DOHH2 (cell line): ENCODE measurements around the gene STON2.
"Not testable (repeated sequence)": the region's sequence is repeated elsewhere in the genome, so short reads cannot be mapped to it uniquely, and the experiment has no call there.

Experiments used
- H3F3A ChIP-seq: fragments of 200-600 bp; sonication (generic), shearing (Covaris generic); 2 replicates; pipeline ENCODE4 v1.6.0; 2016; ENCODE audit warnings: antibody characterized with exemption, mild to moderate bottlenecking; ENCODE audit not compliant: control insufficient read depth, insufficient read depth
- H3K27ac ChIP-seq: fragments of 200-600 bp; sonication (generic); 2 replicates; pipeline ENCODE4 v1.5.1; 2014; ENCODE audit warnings: low read depth, mild to moderate bottlenecking, low read length, moderate library complexity
- H3K27me3 ChIP-seq: fragments of 200-600 bp; sonication (generic); 2 replicates; pipeline ENCODE4 v1.6.1; 2014; ENCODE audit warnings: mild to moderate bottlenecking, low read length, mixed read lengths; ENCODE audit not compliant: control insufficient read depth
- H3K36me3 ChIP-seq: fragments of 200-600 bp; sonication (generic); 2 replicates; pipeline ENCODE4 v1.6.1; 2014; ENCODE audit warnings: mild to moderate bottlenecking, low read length, moderate library complexity, mixed read lengths; ENCODE audit not compliant: control insufficient read depth
- H3K4me1 ChIP-seq: fragments of 200-600 bp; sonication (generic); 2 replicates; pipeline ENCODE4 v1.6.1; 2014; ENCODE audit warnings: mild to moderate bottlenecking, low read length, mixed read lengths; ENCODE audit not compliant: control insufficient read depth
- H3K4me2 ChIP-seq: fragments of 200-600 bp; sonication (generic); 2 replicates; pipeline ENCODE4 v1.6.0; 2014; ENCODE audit warnings: mild to moderate bottlenecking, low read length, moderate library complexity
- H3K4me3 ChIP-seq: fragments of 200-600 bp; sonication (generic); 2 replicates; pipeline ENCODE4 v1.5.1; 2014; ENCODE audit warnings: mild to moderate bottlenecking, low read length, mixed read lengths
- H3K79me2 ChIP-seq: fragments of 200-600 bp; sonication (generic); 2 replicates; pipeline ENCODE4 v1.6.1; 2014; ENCODE audit warnings: mild to moderate bottlenecking, low read length, mixed read lengths; ENCODE audit not compliant: control insufficient read depth
- H3K9me2 ChIP-seq: fragments of 200-600 bp; sonication (generic); replicated peaks from 2 replicates; pipeline ENCODE4 v1.6.1; 2014; ENCODE audit warnings: mild to moderate bottlenecking, low read length, mixed read lengths; ENCODE audit not compliant: control insufficient read depth
- H3K9me3 ChIP-seq: fragments of 200-600 bp; sonication (generic); 2 replicates; pipeline ENCODE4 v1.6.1; 2014; ENCODE audit warnings: antibody characterized with exemption, low read length, mixed read lengths; ENCODE audit not compliant: control insufficient read depth, insufficient read depth
- H4K20me1 ChIP-seq: fragments of 200-600 bp; sonication (generic); 2 replicates; pipeline ENCODE4 v1.6.0; 2014; ENCODE audit warnings: low read depth, mild to moderate bottlenecking, antibody characterized with exemption, low read length, moderate library complexity; ENCODE audit not compliant: control insufficient read depth, insufficient read depth
- CTCF ChIP-seq: fragments of 200-600 bp; sonication (generic); IDR thresholded peaks from one replicate; pipeline ENCODE4 v1.5.1; 2014; ENCODE audit warnings: antibody characterized with exemption, mild to moderate bottlenecking, low read depth, low read length; ENCODE audit not compliant: poor library complexity, severe bottlenecking
- EZH2phosphoT487 ChIP-seq: fragments of 200-600 bp; sonication (generic); IDR thresholded peaks from 2 replicates; pipeline ENCODE4 v1.6.1; 2017; ENCODE audit warnings: borderline replicate concordance, mild to moderate bottlenecking, antibody characterized with exemption, low read length, moderate library complexity, mixed read lengths

Gene STON2

GRCh38 chr14:81231540-81231939, 168.6 kb downstream of the STON2 start:
- no peaks in the 10 kb centered on the region for H3K79me2 ChIP-seq
- H3K36me3 ChIP-seq: no peaks in the 10 kb centered on the region
- H3K4me3 ChIP-seq: no peak overlapping the region
- H3K4me2 ChIP-seq: no peak overlapping the region
- no peaks in the 10 kb centered on the region for H3K4me1 ChIP-seq
- no peaks in the 10 kb centered on the region for H3F3A ChIP-seq
- H3K9me2 ChIP-seq: no peaks in the 10 kb centered on the region
- no peaks in the 10 kb centered on the region for H3K27me3 ChIP-seq
- H3K9me3 ChIP-seq: peaks cover 3% of the 10 kb centered on the region; the same call in 1 of the 2 replicates
- H4K20me1 ChIP-seq: no peaks in the 10 kb centered on the region
- H3K27ac ChIP-seq: no peak overlapping the region
- TF ChIP-seq CTCF (no peak), EZH2phosphoT487 (no peak)

GRCh38 chr14:81224222-81224621, 175.9 kb downstream of the STON2 start:
- H3K79me2 ChIP-seq: peaks cover 13% of the 10 kb centered on the region
- H3K4me2 ChIP-seq: no peak overlapping the region
- H4K20me1 ChIP-seq: no peaks in the 10 kb centered on the region
- TF ChIP-seq EZH2phosphoT487 (no peak), CTCF (no peak)
- no peak overlapping the region for H3K27ac ChIP-seq
- peaks cover 15% of the 10 kb centered on the region for H3F3A ChIP-seq
- H3K4me3 ChIP-seq: no peak overlapping the region
- H3K9me2 ChIP-seq: no peaks in the 10 kb centered on the region
- H3K9me3 ChIP-seq: peaks cover 4% of the 10 kb centered on the region; the same call in 1 of the 2 replicates
- H3K36me3 ChIP-seq: peaks cover 13% of the 10 kb centered on the region
- H3K27me3 ChIP-seq: no peaks in the 10 kb centered on the region
- H3K4me1 ChIP-seq: peaks cover 10% of the 10 kb centered on the region

GRCh38 chr14:81223788-81224187, 176.3 kb downstream of the STON2 start:
- not testable (repeated sequence) for H3K27me3 ChIP-seq, H3K4me3 ChIP-seq, H4K20me1 ChIP-seq, H3K27ac ChIP-seq, H3K9me2 ChIP-seq, H3K4me2 ChIP-seq, H3K9me3 ChIP-seq
- H3K36me3 ChIP-seq: peaks cover 13% of the 10 kb centered on the region
- H3K79me2 ChIP-seq: peaks cover 17% of the 10 kb centered on the region
- peaks cover 17% of the 10 kb centered on the region for H3F3A ChIP-seq
- peaks cover 11% of the 10 kb centered on the region for H3K4me1 ChIP-seq

GRCh38 chr14:81222691-81223090, 177.4 kb downstream of the STON2 start:
- Histone ChIP-seq H3K27ac (no peak overlapping the region), H4K20me1 (no peaks in the 10 kb centered on the region), H3K27me3 (no peaks in the 10 kb centered on the region), H3K4me3 (no peak overlapping the region), H3K79me2 (peaks cover 28% of the 10 kb centered on the region), H3K4me1 (peaks cover 22% of the 10 kb centered on the region), H3K4me2 (no peak overlapping the region), H3F3A (peaks cover 18% of the 10 kb centered on the region), H3K9me2 (no peaks in the 10 kb centered on the region), H3K36me3 (peaks cover 18% of the 10 kb centered on the region), H3K9me3 (peaks cover 4% of the 10 kb centered on the region; the same call in 1 of the 2 replicates)
- TF ChIP-seq EZH2phosphoT487: no peak
- no peak for TF ChIP-seq CTCF
